Transverse colon (tissue), 3 donors: ENCODE results near the gene MYL4.
"Not testable (repeated sequence)": the region's sequence is repeated elsewhere in the genome, so short reads cannot be mapped to it uniquely, and the experiment has no call there.

Source experiments
- EP300 ChIP-seq: sonication (generic); formaldehyde crosslinking; IDR thresholded peaks from one replicate; pipeline ENCODE4 v1.6.1; 2017; ENCODE audit warnings: antibody characterized with exemption, low read depth
- TF ChIP-seq, protein P1 (sequence below), 5 experiments: fragments of 200-600 bp in 3 of 5; fragments of 450-650 bp in 2 of 5; sonication (generic) in 3 of 5; IDR thresholded peaks; 1 replicate in 2 of 5; 2 replicates in 3 of 5; pipeline ENCODE4 v1.5.1; 2016 to 2017; ENCODE audit warnings: antibody characterized with exemption in 5 of 5, inconsistent platforms in 3 of 5, mild to moderate bottlenecking in 2 of 5, moderate library complexity in 1 of 5

DNA sequence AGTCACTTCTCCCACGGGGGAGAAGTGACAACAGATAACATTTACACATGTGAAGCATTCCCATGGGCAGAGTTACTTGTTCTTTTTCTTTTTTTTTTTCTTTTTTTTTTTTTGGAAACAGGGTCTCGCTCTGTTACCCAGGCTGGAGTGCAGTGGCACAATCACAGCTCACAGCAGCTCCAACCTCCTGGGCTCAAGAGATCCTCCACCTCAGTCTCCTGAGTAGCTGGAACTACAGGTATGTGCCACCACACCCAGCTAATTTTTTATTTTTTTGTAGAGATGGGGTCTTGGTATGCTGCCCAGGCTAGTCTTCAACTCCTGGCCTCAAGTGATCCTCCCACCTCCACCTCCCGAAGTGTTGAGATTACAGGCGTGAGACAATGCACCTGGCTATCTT is 40.3 kb upstream of the MYL4 start:
- TF ChIP-seq, protein P1, sequence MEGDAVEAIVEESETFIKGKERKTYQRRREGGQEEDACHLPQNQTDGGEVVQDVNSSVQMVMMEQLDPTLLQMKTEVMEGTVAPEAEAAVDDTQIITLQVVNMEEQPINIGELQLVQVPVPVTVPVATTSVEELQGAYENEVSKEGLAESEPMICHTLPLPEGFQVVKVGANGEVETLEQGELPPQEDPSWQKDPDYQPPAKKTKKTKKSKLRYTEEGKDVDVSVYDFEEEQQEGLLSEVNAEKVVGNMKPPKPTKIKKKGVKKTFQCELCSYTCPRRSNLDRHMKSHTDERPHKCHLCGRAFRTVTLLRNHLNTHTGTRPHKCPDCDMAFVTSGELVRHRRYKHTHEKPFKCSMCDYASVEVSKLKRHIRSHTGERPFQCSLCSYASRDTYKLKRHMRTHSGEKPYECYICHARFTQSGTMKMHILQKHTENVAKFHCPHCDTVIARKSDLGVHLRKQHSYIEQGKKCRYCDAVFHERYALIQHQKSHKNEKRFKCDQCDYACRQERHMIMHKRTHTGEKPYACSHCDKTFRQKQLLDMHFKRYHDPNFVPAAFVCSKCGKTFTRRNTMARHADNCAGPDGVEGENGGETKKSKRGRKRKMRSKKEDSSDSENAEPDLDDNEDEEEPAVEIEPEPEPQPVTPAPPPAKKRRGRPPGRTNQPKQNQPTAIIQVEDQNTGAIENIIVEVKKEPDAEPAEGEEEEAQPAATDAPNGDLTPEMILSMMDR (IDR thresholded peaks at IDR 0.05), result not testable (repeated sequence)
- TF ChIP-seq EP300, result not testable (repeated sequence)
